GM12878 (cell line): ENCODE measurements around the gene CYP4A22. TPM values are rescaled to one million over a fixed set of nuclear protein-coding genes. Genes with fewer than 3 reads are reported as not detected.

Experiments
- ATAC-seq: fragments of 200-7000 bp; cut with Tn5 transposase; 3 replicates; pipeline ENCODE4 v1.9.1; 2020; ENCODE audit warnings: mild to moderate bottlenecking, moderate library complexity
- BruUV-seq: library from RNA; stranded (reverse); fragments of 400-500 nt; replicated peaks from 2 replicates; lab custom pipeline; 2021; lab: Mats Ljungman, UMichigan
- CTCF ChIA-PET: fragments of 300-600 bp; sonication (Branson Sonifier 250); formaldehyde crosslinking; extraction: SDS; loops from one replicate; lab custom pipeline; 2021; ENCODE audit warnings: inconsistent platforms; lab: Yijun Ruan, JAX
- POLR2A ChIA-PET: fragments of 350-600 bp; formaldehyde crosslinking; extraction: SDS; loops from one replicate; lab custom pipeline; 2021; ENCODE audit warnings: inconsistent platforms; lab: Charles Lee
- RAD21 ChIA-PET: fragments of 300-600 bp; sonication (Branson Sonifier 250); formaldehyde crosslinking; loops from one replicate; lab custom pipeline; 2023; ENCODE audit warnings: antibody characterized with exemption; ENCODE audit not compliant: unreplicated experiment; lab: Charles Lee
- SMC1A ChIA-PET: fragments of 300-600 bp; sonication (Branson Sonifier 250); formaldehyde crosslinking; loops from one replicate; lab custom pipeline; 2023; ENCODE audit not compliant: unreplicated experiment, uncharacterized antibody; lab: Charles Lee
- DNase-seq: peaks from one replicate; pipeline ENCODE4 v3.0.0-alpha.2; 2011; ENCODE audit warnings: low read depth, low spot score
- FAIRE-seq: peaks from 3 replicates; lab custom pipeline; 2011; peaks lifted over from hg19 to GRCh38; lab: Jason Lieb, UNC
- H2AFZ ChIP-seq: 2 replicates; pipeline ENCODE4 v1.6.0; 2011; ENCODE audit warnings: low read depth, low read length, control low read depth; ENCODE audit not compliant: control insufficient read depth
- H3K27ac ChIP-seq: 2 replicates; pipeline ENCODE4 v1.5.1; 2011; ENCODE audit warnings: control low read depth; ENCODE audit not compliant: control insufficient read depth, insufficient read depth
- H3K27me3 ChIP-seq, 2 experiments: replicated peaks in 1 of 2; 2 replicates each; pipeline versions ENCODE4 v1.6.0 to v1.6.1; 2011; ENCODE audit warnings: low read length in 1 of 2; ENCODE audit not compliant: control insufficient read depth in 2 of 2, insufficient read depth in 2 of 2
- H3K36me3 ChIP-seq, 2 experiments: 2 replicates each; pipeline ENCODE4 v1.5.1; 2011; ENCODE audit warnings: low read length in 1 of 2; ENCODE audit not compliant: control insufficient read depth in 2 of 2, insufficient read depth in 2 of 2
- H3K4me1 ChIP-seq: 2 replicates; pipeline ENCODE4 v1.6.1; 2011; ENCODE audit warnings: mild to moderate bottlenecking, low read length, moderate library complexity, mixed read lengths; ENCODE audit not compliant: control insufficient read depth, insufficient read depth
- H3K4me2 ChIP-seq: 2 replicates; pipeline ENCODE4 v1.6.0; 2011; ENCODE audit warnings: control low read depth; ENCODE audit not compliant: control insufficient read depth, insufficient read depth
- H3K4me3 ChIP-seq: fragments of 200-600 bp; sonication (generic); 2 replicates; pipeline ENCODE4 v1.5.1; 2016
- H3K79me2 ChIP-seq: 2 replicates; pipeline ENCODE4 v1.6.0; 2011; ENCODE audit warnings: low read length; ENCODE audit not compliant: control insufficient read depth, insufficient read depth
- H3K9ac ChIP-seq: 2 replicates; pipeline ENCODE4 v1.8.0; 2011; ENCODE audit warnings: low read length, control low read depth, mixed read lengths; ENCODE audit not compliant: control insufficient read depth, insufficient read depth
- H3K9me3 ChIP-seq: replicated peaks from 3 replicates; pipeline ENCODE4 v1.5.1; 2011; ENCODE audit warnings: mild to moderate bottlenecking, low read length; ENCODE audit not compliant: control insufficient read depth, insufficient read depth
- H4K20me1 ChIP-seq: 2 replicates; pipeline ENCODE4 v1.6.0; 2011; ENCODE audit not compliant: control insufficient read depth, insufficient read depth
- CREM ChIP-seq: IDR thresholded peaks from 2 replicates; pipeline ENCODE4 v1.6.1; 2014; ENCODE audit warnings: antibody characterized with exemption, low read depth
- GABPA ChIP-seq: IDR thresholded peaks from 2 replicates; pipeline ENCODE4 v1.6.1; 2014; ENCODE audit warnings: antibody characterized with exemption, low read depth, mild to moderate bottlenecking, inconsistent platforms
- HCFC1 ChIP-seq: fragments of 150-350 bp; IDR thresholded peaks from 2 replicates; pipeline ENCODE4 v1.6.1; 2014; ENCODE audit warnings: low read length
- IKZF1 ChIP-seq: fragments of 450-650 bp; conservative IDR thresholded peaks from 2 replicates; pipeline ENCODE4 v1.6.1; 2017; ENCODE audit warnings: antibody characterized with exemption, mild to moderate bottlenecking
- IKZF2 ChIP-seq, 2 experiments: fragments of 450-650 bp; IDR thresholded peaks; 2 replicates each; pipeline ENCODE4 v1.6.1; 2017; ENCODE audit warnings: mild to moderate bottlenecking in 2 of 2, moderate library complexity in 2 of 2
- MEF2B ChIP-seq: fragments of 450-650 bp; IDR thresholded peaks from 2 replicates; pipeline ENCODE4 v1.6.1; 2018; ENCODE audit warnings: mild to moderate bottlenecking, moderate library complexity; ENCODE audit not compliant: partially characterized antibody, poor library complexity, severe bottlenecking
- MXI1 ChIP-seq: fragments of 150-350 bp; IDR thresholded peaks from 2 replicates; pipeline ENCODE4 v1.6.1; 2011; ENCODE audit warnings: low read depth, mild to moderate bottlenecking, inconsistent platforms, low read length, improper control_type of control experiment
- NBN ChIP-seq: fragments of 450-650 bp; IDR thresholded peaks from 2 replicates; pipeline ENCODE4 v1.6.1; 2016
- NFIC ChIP-seq: IDR thresholded peaks from 2 replicates; pipeline ENCODE4 v1.6.1; 2012; ENCODE audit warnings: low read depth, mild to moderate bottlenecking, inconsistent platforms, low read length, moderate library complexity
- NR2C1 ChIP-seq: fragments of 450-650 bp; IDR thresholded peaks from 2 replicates; pipeline ENCODE4 v1.6.1; 2017; ENCODE audit warnings: antibody characterized with exemption, mild to moderate bottlenecking, moderate library complexity
- POLR2A ChIP-seq: IDR thresholded peaks from 2 replicates; pipeline ENCODE4 v1.6.1; 2011; ENCODE audit warnings: low read depth, mild to moderate bottlenecking, low read length
- POU2F2 ChIP-seq: IDR thresholded peaks from 3 replicates; pipeline ENCODE4 v1.6.1; 2011; ENCODE audit warnings: low read depth, mild to moderate bottlenecking, low read length, borderline replicate concordance
- RAD21 ChIP-seq: IDR thresholded peaks from 2 replicates; pipeline ENCODE4 v1.6.1; 2011; ENCODE audit warnings: mild to moderate bottlenecking, low read depth, low read length, moderate library complexity; ENCODE audit not compliant: insufficient read depth
- SIN3A ChIP-seq: IDR thresholded peaks from 2 replicates; pipeline ENCODE4 v1.6.1; 2012; ENCODE audit warnings: low read depth, low read length, improper control_type of control experiment
- SRF ChIP-seq, 2 experiments: IDR thresholded peaks; 2 replicates each; pipeline ENCODE4 v1.6.1; 2011; ENCODE audit warnings: low read depth in 2 of 2, low read length in 2 of 2, mild to moderate bottlenecking in 1 of 2, moderate library complexity in 1 of 2
- ZNF24 ChIP-seq: fragments of 450-650 bp; IDR thresholded peaks from 2 replicates; pipeline ENCODE4 v1.6.1; 2017; ENCODE audit warnings: antibody characterized with exemption, mild to moderate bottlenecking
- WGBS: methylation state at CpG from one replicate; pipeline ENCODE4 v1.1.6; 2016; ENCODE audit warnings: low lambda C conversion rate; ENCODE audit not compliant: insufficient replicate concordance, insufficient coverage; ENCODE audit errors: missing lambda C conversion rate; 5-methylcytosine and 5-hydroxymethylcytosine counted together
- in situ Hi-C: fragments of 300-500 bp; cut with MboI; formaldehyde crosslinking; loops from 9 replicates; pipeline ENCODE4 v1.14.3; 2018; ENCODE audit warnings: mixed read lengths
- intact Hi-C: fragments of 100-400 bp; cut with micrococcal nuclease; formaldehyde crosslinking; loops from one replicate; pipeline ENCODE4 v1.14.2; 2022; ENCODE audit not compliant: unreplicated experiment
- polyA plus RNA-seq, 11 experiments: library from polyadenylated mRNA; depleted of rRNA in 4 of 11; unstranded in 6 of 11; stranded (reverse) in 5 of 11; fragments of >200 nt; fragmentation: Nextera tagmentation in 4 of 11; fragmentation: Illumina TruSeq in 1 of 11; extraction: Ambion mirVana in 4 of 11; extraction: Trizol in 1 of 11; gene quantifications; 1 replicate in 1 of 11; 2 replicates in 10 of 11; pipeline versions ENCODE4 v1.2.1 to v1.2.3, GENCODE V29; 2011 to 2016; ENCODE audit warnings: inconsistent platforms in 2 of 11, missing spikeins in 2 of 11, low read depth in 1 of 11
- total RNA-seq, 4 experiments: library from RNA; depleted of rRNA in 3 of 4; stranded (reverse); fragments of >200 nt in 3 of 4; fragmentation: Illumina TruSeq in 1 of 4; extraction: Trizol in 1 of 4; gene quantifications; 2 replicates each; pipeline versions ENCODE4 v1.2.1 to v1.2.3, GENCODE V29; 2013 to 2021
- TF ChIP-seq, protein P1 (sequence below): fragments of 450-650 bp; IDR thresholded peaks from 2 replicates; pipeline ENCODE4 v1.6.1; 2018; ENCODE audit warnings: borderline replicate concordance, mild to moderate bottlenecking; ENCODE audit not compliant: partially characterized antibody
- TF ChIP-seq, protein P2 (sequence below), 3 experiments: IDR thresholded peaks in 2 of 3; conservative IDR thresholded peaks in 1 of 3; 2 replicates each; pipeline ENCODE4 v1.5.1; 2011; ENCODE audit warnings: low read depth in 3 of 3, low read length in 3 of 3, mild to moderate bottlenecking in 3 of 3, control low read depth in 2 of 3, moderate library complexity in 2 of 3, inconsistent platforms in 1 of 3, mixed read lengths in 1 of 3; ENCODE audit not compliant: control insufficient read depth in 2 of 3, insufficient read depth in 1 of 3; ENCODE audit errors: extremely low read depth in 1 of 3

CYP4A22 gene
- total and polyA plus RNA-seq, 10 of the 15 experiments (the other 5 are each of a cell fraction or from before 2014, with no cell fraction given) = not detected

DNA sequence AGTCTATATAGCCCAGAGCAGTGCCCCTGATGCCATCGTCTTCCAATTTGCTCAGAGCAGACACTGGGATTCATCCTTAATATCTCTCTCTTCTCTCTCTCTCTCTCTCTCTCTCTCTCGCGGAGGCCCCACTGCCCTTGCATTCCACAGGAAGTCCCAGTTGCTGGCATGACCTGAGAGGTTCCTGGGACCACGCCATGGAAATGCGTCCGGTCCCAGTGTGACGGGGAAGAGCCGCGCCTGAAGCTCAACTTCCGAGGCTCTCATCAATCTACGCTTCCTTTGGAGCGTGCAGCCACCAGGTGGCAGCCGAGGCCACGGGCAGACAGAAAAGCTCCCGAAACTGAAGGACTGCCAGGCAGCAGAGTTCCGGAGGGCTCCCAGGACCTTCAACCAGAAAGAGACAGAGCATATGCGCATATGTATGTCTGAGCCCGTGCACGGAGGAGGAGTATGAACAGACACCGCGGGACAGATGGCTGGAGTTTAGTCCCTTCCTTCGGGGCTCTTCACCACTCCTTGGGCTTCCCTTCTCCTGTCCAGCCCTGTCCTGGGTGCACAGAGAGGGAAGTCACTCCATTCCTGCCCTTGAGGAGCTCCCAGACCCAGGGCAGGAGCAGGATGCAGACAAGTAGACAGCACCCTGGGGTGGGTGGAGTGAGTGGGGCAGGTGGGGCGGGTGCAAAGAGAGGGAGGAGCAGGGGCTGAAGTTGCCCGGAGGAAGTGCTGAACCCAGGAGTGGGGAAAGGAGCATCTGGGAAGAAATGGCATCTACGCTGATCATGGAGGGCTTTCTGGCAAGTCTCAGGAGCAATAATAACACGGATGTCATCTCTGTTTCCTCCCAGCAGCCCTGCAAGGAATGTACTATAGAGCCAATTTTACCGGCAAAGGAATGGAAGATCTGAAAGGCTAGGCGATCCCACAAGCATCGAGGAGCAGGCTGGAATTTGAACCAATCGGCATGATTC is 42.1 kb downstream of the CYP4A22 start:
- H3K9ac ChIP-seq = peak overlapping the region; percentile 47; the same call in 1 of the 2 replicates
- ATAC-seq = peak; percentile 92
- no peak for TF ChIP-seq ZNF24
- TF ChIP-seq MXI1 = no peak
- TF ChIP-seq POU2F2 = peak; percentile 36; the same call in 1 of the 3 replicates
- TF ChIP-seq IKZF1 = peak; percentile 64
- TF ChIP-seq NR2C1 = peak; percentile 33; the same call in 1 of the 2 replicates
- peak in 1 of 2 experiments; percentile 79; a peak in 2 of 4 replicates for TF ChIP-seq SRF (IDR thresholded peaks at IDR 0.05; ENCODE audit: low read depth in 2 of 2, low read length in 2 of 2)
- TF ChIP-seq, protein P1, sequence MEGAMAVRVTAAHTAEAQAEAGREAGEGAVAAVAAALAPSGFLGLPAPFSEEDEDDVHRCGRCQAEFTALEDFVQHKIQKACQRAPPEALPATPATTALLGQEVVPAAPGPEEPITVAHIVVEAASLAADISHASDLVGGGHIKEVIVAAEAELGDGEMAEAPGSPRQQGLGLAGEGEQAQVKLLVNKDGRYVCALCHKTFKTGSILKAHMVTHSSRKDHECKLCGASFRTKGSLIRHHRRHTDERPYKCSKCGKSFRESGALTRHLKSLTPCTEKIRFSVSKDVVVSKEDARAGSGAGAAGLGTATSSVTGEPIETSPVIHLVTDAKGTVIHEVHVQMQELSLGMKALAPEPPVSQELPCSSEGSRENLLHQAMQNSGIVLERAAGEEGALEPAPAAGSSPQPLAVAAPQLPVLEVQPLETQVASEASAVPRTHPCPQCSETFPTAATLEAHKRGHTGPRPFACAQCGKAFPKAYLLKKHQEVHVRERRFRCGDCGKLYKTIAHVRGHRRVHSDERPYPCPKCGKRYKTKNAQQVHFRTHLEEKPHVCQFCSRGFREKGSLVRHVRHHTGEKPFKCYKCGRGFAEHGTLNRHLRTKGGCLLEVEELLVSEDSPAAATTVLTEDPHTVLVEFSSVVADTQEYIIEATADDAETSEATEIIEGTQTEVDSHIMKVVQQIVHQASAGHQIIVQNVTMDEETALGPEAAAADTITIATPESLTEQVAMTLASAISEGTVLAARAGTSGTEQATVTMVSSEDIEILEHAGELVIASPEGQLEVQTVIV = no peak
- peak in 1 of 2 experiments; percentile 56; a peak in 1 of 4 replicates for TF ChIP-seq IKZF2 (IDR thresholded peaks at IDR 0.05)
- TF ChIP-seq MEF2B = no peak
- peak; percentile 60 for TF ChIP-seq HCFC1
- TF ChIP-seq, protein P2, sequence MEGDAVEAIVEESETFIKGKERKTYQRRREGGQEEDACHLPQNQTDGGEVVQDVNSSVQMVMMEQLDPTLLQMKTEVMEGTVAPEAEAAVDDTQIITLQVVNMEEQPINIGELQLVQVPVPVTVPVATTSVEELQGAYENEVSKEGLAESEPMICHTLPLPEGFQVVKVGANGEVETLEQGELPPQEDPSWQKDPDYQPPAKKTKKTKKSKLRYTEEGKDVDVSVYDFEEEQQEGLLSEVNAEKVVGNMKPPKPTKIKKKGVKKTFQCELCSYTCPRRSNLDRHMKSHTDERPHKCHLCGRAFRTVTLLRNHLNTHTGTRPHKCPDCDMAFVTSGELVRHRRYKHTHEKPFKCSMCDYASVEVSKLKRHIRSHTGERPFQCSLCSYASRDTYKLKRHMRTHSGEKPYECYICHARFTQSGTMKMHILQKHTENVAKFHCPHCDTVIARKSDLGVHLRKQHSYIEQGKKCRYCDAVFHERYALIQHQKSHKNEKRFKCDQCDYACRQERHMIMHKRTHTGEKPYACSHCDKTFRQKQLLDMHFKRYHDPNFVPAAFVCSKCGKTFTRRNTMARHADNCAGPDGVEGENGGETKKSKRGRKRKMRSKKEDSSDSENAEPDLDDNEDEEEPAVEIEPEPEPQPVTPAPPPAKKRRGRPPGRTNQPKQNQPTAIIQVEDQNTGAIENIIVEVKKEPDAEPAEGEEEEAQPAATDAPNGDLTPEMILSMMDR (IDR thresholded peaks at IDR 0.05 in 2 of 3, conservative IDR thresholded peaks at IDR 0.05 in 1 of 3; ENCODE audit: control insufficient read depth in 2 of 3, extremely low read depth in 1 of 3, insufficient read depth in 1 of 3, low read depth in 3 of 3, low read length in 3 of 3) = peak; percentile 93 to 97 (median 95); a peak in 5 of 6 replicates
- no peak for TF ChIP-seq NFIC
- peak; percentile 68 for TF ChIP-seq RAD21
- TF ChIP-seq GABPA = peak; percentile 56; the same call in 1 of the 2 replicates
- peak; percentile 60; the same call in 1 of the 2 replicates for TF ChIP-seq NBN
- peak; percentile 99 for TF ChIP-seq CREM
- no peak for TF ChIP-seq SIN3A
- TF ChIP-seq POLR2A = peak; percentile 61

More for the DNA sequence above, 42.1 kb downstream of the CYP4A22 start:
- DNase-seq (peak; percentile 60), FAIRE-seq (peak; percentile 97)
- no peak overlapping the region for H3K27ac ChIP-seq
- in situ Hi-C loops (no loop called here), intact Hi-C loops (loop anchor here (1.0 to 10.0 kb wide), 5 partner anchors 84 to 547 kb away; partner anchors contain the start of gene FOXD2)
- H4K20me1 ChIP-seq = no peaks in the 10 kb centered on the region
- peak overlapping the region; percentile 60; the same call in 1 of the 2 replicates for H3K4me3 ChIP-seq
- peak overlapping the region; percentile 84 for H2AFZ ChIP-seq
- H3K27me3 ChIP-seq = no peaks in the 10 kb centered on the region
- ChIA-PET SMC1A (interaction anchor here (1.0 to 2.7 kb wide), 6 partner anchors 11 to 170 kb away, joined by 3 to 20 read pairs (median 4); no protein-coding TSS in a partner anchor), RAD21 (interaction anchor here (0.7 to 2.3 kb wide), 12 partner anchors 11 to 530 kb away, joined by 3 to 19 read pairs (median 4); partner anchors contain the start of genes FOXD2 and PDZK1IP1), CTCF (interaction anchor here (0.6 to 6.1 kb wide), 38 partner anchors 9 to 1136 kb away, joined by 3 to 71 read pairs (median 4); partner anchors contain the start of genes FOXD2, PDZK1IP1 and STIL), POLR2A (interaction anchor here (0.7 kb wide), 1 partner anchor 64 kb away, joined by 4 read pairs; no protein-coding TSS in a partner anchor)
- no TSS peak for BruUV-seq
- H3K4me1 ChIP-seq = peaks cover 3% of the 10 kb centered on the region; the same call in 1 of the 2 replicates
- H3K9me3 ChIP-seq = no peaks in the 10 kb centered on the region
- H3K36me3 ChIP-seq = no peaks in the 10 kb centered on the region
- no peaks in the 10 kb centered on the region for H3K79me2 ChIP-seq
- peak overlapping the region; percentile 72 for H3K4me2 ChIP-seq
- WGBS = 10% methylated on average over 27 of the region's 30 CpGs
